ENCODE data around the gene KIF1A.

KIF1A gene

GRCh38 chr2:240789051-240789453 is 31.0 kb downstream of the KIF1A start:
- no peak for TF ChIP-seq REST (IDR thresholded peaks at IDR 0.05; ENCODE audit: insufficient replicate concordance, low read depth)
- no peak for TF ChIP-seq CTCF (IDR thresholded peaks at IDR 0.05; ENCODE audit: insufficient read depth, low read length)
- no peak for TF ChIP-seq POLR2AphosphoS5 (IDR thresholded peaks at IDR 0.05; ENCODE audit: low read depth)
- no peak for TF ChIP-seq SPI1 (IDR thresholded peaks at IDR 0.05; ENCODE audit: borderline replicate concordance, low read depth)
- no peak for TF ChIP-seq GABPA (IDR thresholded peaks at IDR 0.05; ENCODE audit: low read depth)
- H3K27ac ChIP-seq (replicated peaks), result no peak overlapping the region
- no peak for DNase-seq (ENCODE audit: low read depth in 1 of 2, low spot score in 1 of 2)
- no peaks in the 10 kb centered on the region for H3K27me3 ChIP-seq (ENCODE audit: insufficient read depth, poor library complexity, severe bottlenecking)
- H3K4me3 ChIP-seq (replicated peaks; ENCODE audit: insufficient read depth, low read length), result no peak overlapping the region

GRCh38 chr2:240788482-240788881 is 31.5 kb downstream of the KIF1A start:
- TF ChIP-seq CTCF (IDR thresholded peaks at IDR 0.05; ENCODE audit: insufficient read depth, low read length) (no peak), SPI1 (IDR thresholded peaks at IDR 0.05; ENCODE audit: borderline replicate concordance, low read depth) (no peak), POLR2AphosphoS5 (IDR thresholded peaks at IDR 0.05; ENCODE audit: low read depth) (no peak), REST (IDR thresholded peaks at IDR 0.05; ENCODE audit: insufficient replicate concordance, low read depth) (no peak), GABPA (IDR thresholded peaks at IDR 0.05; ENCODE audit: low read depth) (no peak)
- Histone ChIP-seq H3K4me3 (replicated peaks; ENCODE audit: insufficient read depth, low read length) (no peak overlapping the region), H3K27ac (replicated peaks) (no peak overlapping the region), H3K27me3 (ENCODE audit: insufficient read depth, poor library complexity, severe bottlenecking) (no peaks in the 10 kb centered on the region)
- no peak for DNase-seq (ENCODE audit: low read depth in 1 of 2, low spot score in 1 of 2)

GRCh38 chr2:240787521-240788472 is 32.2 kb downstream of the KIF1A start:
- no peak for DNase-seq (ENCODE audit: low read depth in 1 of 2, low spot score in 1 of 2)
- H3K27me3 ChIP-seq (ENCODE audit: insufficient read depth, poor library complexity, severe bottlenecking), result no peaks in the 10 kb centered on the region
- no peak overlapping the region for H3K27ac ChIP-seq (replicated peaks)
- no peak for TF ChIP-seq REST (IDR thresholded peaks at IDR 0.05; ENCODE audit: insufficient replicate concordance, low read depth)
- TF ChIP-seq POLR2AphosphoS5 (IDR thresholded peaks at IDR 0.05; ENCODE audit: low read depth), result no peak
- no peak for TF ChIP-seq GABPA (IDR thresholded peaks at IDR 0.05; ENCODE audit: low read depth)
- TF ChIP-seq SPI1 (IDR thresholded peaks at IDR 0.05; ENCODE audit: borderline replicate concordance, low read depth), result no peak
- no peak for TF ChIP-seq CTCF (IDR thresholded peaks at IDR 0.05; ENCODE audit: insufficient read depth, low read length)
- no peak overlapping the region for H3K4me3 ChIP-seq (replicated peaks; ENCODE audit: insufficient read depth, low read length)

All from HL-60 (cell line).